Transverse colon (tissue), 4 donors: Measurements from ENCODE around the gene CLCA2.

Experiments used
- POLR2AphosphoS5 ChIP-seq, 3 donors: sonication (generic); formaldehyde crosslinking; IDR thresholded peaks; one replicate each; pipeline ENCODE4 v1.6.1; 2016; ENCODE audit warnings: antibody characterized with exemption in 3 of 3
- TF ChIP-seq, protein P1 (sequence below), 5 experiments: fragments of 200-600 bp in 3 of 5; fragments of 450-650 bp in 2 of 5; sonication (generic) in 3 of 5; IDR thresholded peaks; 1 replicate in 2 of 5; 2 replicates in 3 of 5; pipeline ENCODE4 v1.5.1; 2016 to 2017; ENCODE audit warnings: antibody characterized with exemption in 5 of 5, inconsistent platforms in 3 of 5, mild to moderate bottlenecking in 2 of 5, moderate library complexity in 1 of 5

GRCh38 chr1:86453664-86454063, 29.7 kb downstream of the CLCA2 start:
- no peak for TF ChIP-seq POLR2AphosphoS5 (IDR thresholded peaks at IDR 0.05)
- TF ChIP-seq, protein P1, sequence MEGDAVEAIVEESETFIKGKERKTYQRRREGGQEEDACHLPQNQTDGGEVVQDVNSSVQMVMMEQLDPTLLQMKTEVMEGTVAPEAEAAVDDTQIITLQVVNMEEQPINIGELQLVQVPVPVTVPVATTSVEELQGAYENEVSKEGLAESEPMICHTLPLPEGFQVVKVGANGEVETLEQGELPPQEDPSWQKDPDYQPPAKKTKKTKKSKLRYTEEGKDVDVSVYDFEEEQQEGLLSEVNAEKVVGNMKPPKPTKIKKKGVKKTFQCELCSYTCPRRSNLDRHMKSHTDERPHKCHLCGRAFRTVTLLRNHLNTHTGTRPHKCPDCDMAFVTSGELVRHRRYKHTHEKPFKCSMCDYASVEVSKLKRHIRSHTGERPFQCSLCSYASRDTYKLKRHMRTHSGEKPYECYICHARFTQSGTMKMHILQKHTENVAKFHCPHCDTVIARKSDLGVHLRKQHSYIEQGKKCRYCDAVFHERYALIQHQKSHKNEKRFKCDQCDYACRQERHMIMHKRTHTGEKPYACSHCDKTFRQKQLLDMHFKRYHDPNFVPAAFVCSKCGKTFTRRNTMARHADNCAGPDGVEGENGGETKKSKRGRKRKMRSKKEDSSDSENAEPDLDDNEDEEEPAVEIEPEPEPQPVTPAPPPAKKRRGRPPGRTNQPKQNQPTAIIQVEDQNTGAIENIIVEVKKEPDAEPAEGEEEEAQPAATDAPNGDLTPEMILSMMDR (IDR thresholded peaks at IDR 0.05): no peak
